VCaP (cell line): ENCODE measurements around the gene MECP2.

ENCODE experiments used
- H3K27ac ChIP-seq: fragments of 450-650 bp; 2 replicates; pipeline ENCODE4 v1.5.1; 2017
- CTCF ChIP-seq: fragments of 450-650 bp; conservative IDR thresholded peaks from 2 replicates; pipeline ENCODE4 v1.5.1; 2017; ENCODE audit warnings: mild to moderate bottlenecking, moderate library complexity

The MECP2 gene

GRCh38 chrX:154040863-154041262 is 56.7 kb downstream of the MECP2 start:
- H3K27ac ChIP-seq: no peak overlapping the region
- no peak for TF ChIP-seq CTCF

GRCh38 chrX:154040307-154040756 is 57.2 kb downstream of the MECP2 start:
- H3K27ac ChIP-seq: no peak overlapping the region
- no peak for TF ChIP-seq CTCF

GRCh38 chrX:154039577-154039976 is 57.9 kb downstream of the MECP2 start:
- no peak for TF ChIP-seq CTCF
- no peak overlapping the region for H3K27ac ChIP-seq

GRCh38 chrX:154038656-154039055 is 58.9 kb downstream of the MECP2 start:
- no peak overlapping the region for H3K27ac ChIP-seq
- no peak for TF ChIP-seq CTCF

GRCh38 chrX:154037754-154038153 is 59.8 kb downstream of the MECP2 start:
- TF ChIP-seq CTCF: no peak
- H3K27ac ChIP-seq: no peak overlapping the region

- no peak for TF ChIP-seq CTCF
- no peak overlapping the region for H3K27ac ChIP-seq
These were observed 61.0 kb downstream of the MECP2 start for GRCh38 chrX:154036513-154036912.

GRCh38 chrX:154033848-154034247 is 63.7 kb downstream of the MECP2 start:
- H3K27ac ChIP-seq: no peak overlapping the region
- no peak for TF ChIP-seq CTCF

- H3K27ac ChIP-seq: no peak overlapping the region
- no peak for TF ChIP-seq CTCF
These were observed 64.9 kb downstream of the MECP2 start for GRCh38 chrX:154032653-154033052.
